Astrocyte (in vitro differentiated cells and primary cell): ENCODE results near the gene OS9.

Experiments
- EZH2 ChIP-seq: IDR thresholded peaks from 2 replicates; pipeline ENCODE4 v1.6.1; 2012; ENCODE audit warnings: mild to moderate bottlenecking, low read length, inconsistent platforms; ENCODE audit not compliant: insufficient read depth
- TF ChIP-seq, protein P1 (sequence below): IDR thresholded peaks from 2 replicates; pipeline ENCODE4 v1.5.1; 2011; ENCODE audit warnings: low read depth, mild to moderate bottlenecking, inconsistent platforms, low read length, moderate library complexity; ENCODE audit not compliant: insufficient read depth

DNA sequence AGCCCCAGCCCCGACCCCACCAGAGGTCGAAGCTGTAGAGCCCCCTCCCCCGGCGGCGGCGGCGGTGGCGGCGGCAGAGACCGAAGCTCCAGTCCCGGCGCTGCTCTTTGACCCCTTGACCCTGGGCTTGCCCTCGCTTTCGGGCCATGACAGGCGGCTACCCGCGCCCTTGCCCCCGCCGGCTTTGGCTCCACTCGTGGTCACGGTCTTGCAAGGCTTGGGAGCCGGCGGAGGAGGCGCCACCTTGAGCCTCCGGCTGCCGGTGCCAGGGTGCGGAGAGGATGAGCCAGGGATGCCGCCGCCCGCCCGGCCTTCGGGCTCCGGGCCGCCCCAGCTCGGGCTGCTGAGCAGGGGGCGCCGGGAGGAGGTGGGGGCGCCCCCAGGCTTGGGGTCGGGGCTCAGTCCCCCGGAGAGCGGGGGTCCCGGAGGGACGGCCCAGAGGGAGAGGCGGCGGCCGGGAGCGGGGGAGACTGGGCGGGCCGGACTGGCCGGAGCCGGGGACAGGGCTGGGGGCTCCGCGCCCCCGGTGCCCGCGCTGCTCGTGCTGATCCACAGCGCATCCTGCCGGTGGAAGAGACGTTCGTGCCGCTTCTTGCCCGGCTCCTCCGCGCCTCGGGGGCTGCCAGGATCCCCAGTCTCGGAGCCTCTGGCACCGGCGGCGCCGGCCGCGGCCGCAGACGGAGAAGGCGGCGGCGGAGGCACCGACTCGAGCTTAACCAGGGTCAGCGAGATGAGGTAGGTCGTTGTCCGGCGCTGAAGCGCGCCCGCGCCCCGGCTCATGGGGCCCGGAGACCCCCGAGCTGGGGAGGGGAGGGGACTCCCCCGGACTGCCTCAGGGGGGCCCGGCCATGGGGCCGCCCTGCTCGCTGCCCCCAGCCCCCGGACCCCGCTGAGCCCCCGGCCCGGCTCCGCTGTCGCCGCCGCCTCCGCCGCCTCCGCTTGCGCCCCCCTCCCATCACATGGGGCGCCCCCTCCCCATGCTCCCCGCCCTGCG, 43.8 kb downstream of the OS9 start:
- peak; percentile 99 for TF ChIP-seq EZH2
- TF ChIP-seq, protein P1, sequence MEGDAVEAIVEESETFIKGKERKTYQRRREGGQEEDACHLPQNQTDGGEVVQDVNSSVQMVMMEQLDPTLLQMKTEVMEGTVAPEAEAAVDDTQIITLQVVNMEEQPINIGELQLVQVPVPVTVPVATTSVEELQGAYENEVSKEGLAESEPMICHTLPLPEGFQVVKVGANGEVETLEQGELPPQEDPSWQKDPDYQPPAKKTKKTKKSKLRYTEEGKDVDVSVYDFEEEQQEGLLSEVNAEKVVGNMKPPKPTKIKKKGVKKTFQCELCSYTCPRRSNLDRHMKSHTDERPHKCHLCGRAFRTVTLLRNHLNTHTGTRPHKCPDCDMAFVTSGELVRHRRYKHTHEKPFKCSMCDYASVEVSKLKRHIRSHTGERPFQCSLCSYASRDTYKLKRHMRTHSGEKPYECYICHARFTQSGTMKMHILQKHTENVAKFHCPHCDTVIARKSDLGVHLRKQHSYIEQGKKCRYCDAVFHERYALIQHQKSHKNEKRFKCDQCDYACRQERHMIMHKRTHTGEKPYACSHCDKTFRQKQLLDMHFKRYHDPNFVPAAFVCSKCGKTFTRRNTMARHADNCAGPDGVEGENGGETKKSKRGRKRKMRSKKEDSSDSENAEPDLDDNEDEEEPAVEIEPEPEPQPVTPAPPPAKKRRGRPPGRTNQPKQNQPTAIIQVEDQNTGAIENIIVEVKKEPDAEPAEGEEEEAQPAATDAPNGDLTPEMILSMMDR, result no peak
